DND-41 (cell line): Measurements from ENCODE around the gene PRSS2.
A peak's percentile ranks its signal among the peaks of the same experiment; 100 is the strongest.

Experiments used
- ATAC-seq: fragments of 200-7000 bp; cut with Tn5 transposase; 3 replicates; pipeline ENCODE4 v1.9.1; 2021; ENCODE audit warnings: low read depth; ENCODE audit not compliant: insufficient read depth
- DNase-seq: peaks from one replicate; pipeline ENCODE4 v3.0.0-alpha.2; 2020
- H2AFZ ChIP-seq: 2 replicates; pipeline ENCODE4 v1.6.0; 2012; ENCODE audit warnings: low read depth, low read length
- H3K27ac ChIP-seq: 2 replicates; pipeline ENCODE4 v1.5.1; 2012; ENCODE audit warnings: low read length, inconsistent platforms
- H3K27me3 ChIP-seq: fragments of 200-600 bp; sonication (generic); 2 replicates; pipeline ENCODE4 v1.6.0; 2012; ENCODE audit warnings: low read length, mild to moderate bottlenecking, inconsistent platforms; ENCODE audit not compliant: insufficient read depth, poor library complexity
- H3K36me3 ChIP-seq: 2 replicates; pipeline ENCODE4 v1.5.1; 2012; ENCODE audit warnings: low read length, inconsistent platforms; ENCODE audit not compliant: insufficient read depth
- H3K4me1 ChIP-seq: 2 replicates; pipeline ENCODE4 v1.5.1; 2012; ENCODE audit warnings: mild to moderate bottlenecking, low read length; ENCODE audit not compliant: insufficient read depth
- H3K4me2 ChIP-seq: 2 replicates; pipeline ENCODE4 v1.6.0; 2012; ENCODE audit warnings: mild to moderate bottlenecking, moderate library complexity, low read length, inconsistent platforms; ENCODE audit not compliant: insufficient read depth
- H3K4me3 ChIP-seq, 2 experiments: fragments of 200-600 bp in 1 of 2; shearing (Covaris generic) in 1 of 2; 2 replicates each; pipeline ENCODE4 v1.5.1; 2012 to 2016; ENCODE audit warnings: inconsistent platforms in 2 of 2, low read length in 2 of 2, mild to moderate bottlenecking in 2 of 2, low read depth in 1 of 2, moderate library complexity in 1 of 2
- H3K79me2 ChIP-seq: 2 replicates; pipeline ENCODE4 v1.6.0; 2012; ENCODE audit warnings: low read length, inconsistent platforms; ENCODE audit not compliant: insufficient read depth
- H3K9ac ChIP-seq: 2 replicates; pipeline ENCODE4 v1.6.0; 2012; ENCODE audit warnings: low read depth, mild to moderate bottlenecking, inconsistent platforms, low read length, moderate library complexity
- H3K9me3 ChIP-seq: 2 replicates; pipeline ENCODE4 v1.5.1; 2012; ENCODE audit warnings: low read length, moderate library complexity, mild to moderate bottlenecking, inconsistent platforms; ENCODE audit not compliant: insufficient read depth, severe bottlenecking
- H4K20me1 ChIP-seq: 2 replicates; pipeline ENCODE4 v1.6.0; 2012; ENCODE audit warnings: low read length; ENCODE audit not compliant: insufficient read depth
- CTCF ChIP-seq: IDR thresholded peaks from 2 replicates; pipeline ENCODE4 v1.5.1; 2012; ENCODE audit warnings: borderline replicate concordance, low read length, moderate library complexity, mild to moderate bottlenecking; ENCODE audit not compliant: poor library complexity, severe bottlenecking; ENCODE audit errors: extremely low read depth
- EZH2 ChIP-seq: IDR thresholded peaks from 3 replicates; pipeline ENCODE4 v1.6.1; 2012; ENCODE audit warnings: borderline replicate concordance, low read depth, mild to moderate bottlenecking, moderate library complexity, low read length, inconsistent platforms; ENCODE audit not compliant: severe bottlenecking

Gene PRSS2

GRCh38 chr7:142802301-142802700 lies 31.5 kb downstream of the PRSS2 start:
- ATAC-seq: no peak
- no peak for DNase-seq
- H3K79me2 ChIP-seq: peaks cover 95% of the 10 kb centered on the region
- H3K4me3 ChIP-seq: peak overlapping the region in 1 of 2 experiments; percentile 36; a peak in 2 of 4 replicates
- peak overlapping the region; percentile 99 for H3K9ac ChIP-seq
- no peaks in the 10 kb centered on the region for H4K20me1 ChIP-seq
- H3K4me2 ChIP-seq: peak overlapping the region; percentile 55
- no peaks in the 10 kb centered on the region for H3K9me3 ChIP-seq
- H3K36me3 ChIP-seq: peaks cover 67% of the 10 kb centered on the region
- H3K4me1 ChIP-seq: peaks cover 91% of the 10 kb centered on the region
- H3K27ac ChIP-seq: peak overlapping the region; percentile 97
- H3K27me3 ChIP-seq: no peaks in the 10 kb centered on the region
- no peak for TF ChIP-seq EZH2
- TF ChIP-seq CTCF: no peak
- no peak overlapping the region for H2AFZ ChIP-seq

GRCh38 chr7:142803901-142804300 lies 33.1 kb downstream of the PRSS2 start:
- H3K4me1 ChIP-seq: peaks cover 97% of the 10 kb centered on the region
- peaks cover 90% of the 10 kb centered on the region for H3K79me2 ChIP-seq
- H3K4me3 ChIP-seq: no peak overlapping the region
- H3K9ac ChIP-seq: peak overlapping the region; percentile 99
- TF ChIP-seq CTCF (no peak), EZH2 (no peak)
- H3K4me2 ChIP-seq: peak overlapping the region; percentile 55; the same call in 1 of the 2 replicates
- H3K27me3 ChIP-seq: no peaks in the 10 kb centered on the region
- no peaks in the 10 kb centered on the region for H4K20me1 ChIP-seq
- DNase-seq (peak; percentile 35), ATAC-seq (no peak)
- no peaks in the 10 kb centered on the region for H3K9me3 ChIP-seq
- H3K27ac ChIP-seq: peak overlapping the region; percentile 97
- H2AFZ ChIP-seq: no peak overlapping the region
- peaks cover 51% of the 10 kb centered on the region for H3K36me3 ChIP-seq

- H3K9me3 ChIP-seq: no peaks in the 10 kb centered on the region
- TF ChIP-seq EZH2: no peak
- no peak for TF ChIP-seq CTCF
- H3K27ac ChIP-seq: peak overlapping the region; percentile 97
- H4K20me1 ChIP-seq: no peaks in the 10 kb centered on the region
- H3K79me2 ChIP-seq: peaks cover 86% of the 10 kb centered on the region
- no peak overlapping the region for H2AFZ ChIP-seq
- peaks cover 43% of the 10 kb centered on the region for H3K36me3 ChIP-seq
- H3K4me3 ChIP-seq: no peak overlapping the region; a peak in 1 of 4 replicates
- no peaks in the 10 kb centered on the region for H3K27me3 ChIP-seq
- ATAC-seq: peak; percentile 32
- H3K4me2 ChIP-seq: peak overlapping the region; percentile 14; the same call in 1 of the 2 replicates
- H3K4me1 ChIP-seq: peaks cover 97% of the 10 kb centered on the region
- peak; percentile 85 for DNase-seq
- H3K9ac ChIP-seq: peak overlapping the region; percentile 99
These were observed 34.0 kb downstream of the PRSS2 start for GRCh38 chr7:142804728-142805207.
